Measurements from ENCODE around the gene ACIN1. TPM values are rescaled to one million over a fixed set of nuclear protein-coding genes. Genes with fewer than 3 reads are reported as not detected.

Gene ACIN1
- total and polyA plus RNA-seq, 10 of the 15 experiments (the other 5 are each of a cell fraction or from before 2014, with no cell fraction given) = 4.3 to 148 (median 93.4) TPM

DNA sequence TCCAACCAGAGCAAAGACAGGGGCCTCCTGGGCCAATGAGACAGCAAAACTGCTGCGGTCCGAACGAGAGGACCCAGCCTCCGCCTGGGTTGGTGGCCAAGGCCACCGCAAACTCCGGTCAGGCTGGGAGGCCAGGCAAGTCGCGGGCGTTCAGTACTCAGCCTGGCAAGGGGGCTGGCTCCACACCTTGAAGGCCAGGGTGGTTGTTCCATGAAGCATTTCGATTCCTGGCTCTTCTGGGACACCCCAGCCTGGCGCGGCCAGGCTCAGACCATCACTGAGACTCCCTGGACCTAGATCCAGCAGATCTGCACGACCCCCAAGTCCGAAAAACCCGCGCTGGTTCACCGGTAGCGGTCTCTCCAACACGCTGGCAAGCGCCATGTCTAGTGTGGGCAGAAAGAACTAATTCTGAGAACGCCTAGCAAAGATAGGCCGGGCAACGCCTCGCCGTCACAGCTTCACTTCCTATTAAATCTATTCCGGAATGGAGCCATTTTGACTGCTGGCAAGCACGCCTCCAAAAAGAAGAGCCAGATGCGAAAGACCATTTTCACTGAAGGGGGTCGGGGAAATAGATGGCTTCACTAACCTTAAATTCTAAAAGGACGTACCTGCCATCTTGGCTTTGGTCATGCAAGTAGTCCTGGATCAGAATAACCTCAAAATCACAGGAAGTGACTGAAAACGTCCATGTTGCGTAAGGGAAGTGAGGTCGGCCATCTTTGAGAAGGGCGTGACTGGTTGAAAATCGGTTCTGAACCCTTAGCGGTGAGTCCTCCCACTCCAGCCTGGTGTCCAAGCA, 60.2 kb downstream of the ACIN1 start, which contains the start of gene PSMB5 (continued):
- TF ChIP-seq, protein P1, sequence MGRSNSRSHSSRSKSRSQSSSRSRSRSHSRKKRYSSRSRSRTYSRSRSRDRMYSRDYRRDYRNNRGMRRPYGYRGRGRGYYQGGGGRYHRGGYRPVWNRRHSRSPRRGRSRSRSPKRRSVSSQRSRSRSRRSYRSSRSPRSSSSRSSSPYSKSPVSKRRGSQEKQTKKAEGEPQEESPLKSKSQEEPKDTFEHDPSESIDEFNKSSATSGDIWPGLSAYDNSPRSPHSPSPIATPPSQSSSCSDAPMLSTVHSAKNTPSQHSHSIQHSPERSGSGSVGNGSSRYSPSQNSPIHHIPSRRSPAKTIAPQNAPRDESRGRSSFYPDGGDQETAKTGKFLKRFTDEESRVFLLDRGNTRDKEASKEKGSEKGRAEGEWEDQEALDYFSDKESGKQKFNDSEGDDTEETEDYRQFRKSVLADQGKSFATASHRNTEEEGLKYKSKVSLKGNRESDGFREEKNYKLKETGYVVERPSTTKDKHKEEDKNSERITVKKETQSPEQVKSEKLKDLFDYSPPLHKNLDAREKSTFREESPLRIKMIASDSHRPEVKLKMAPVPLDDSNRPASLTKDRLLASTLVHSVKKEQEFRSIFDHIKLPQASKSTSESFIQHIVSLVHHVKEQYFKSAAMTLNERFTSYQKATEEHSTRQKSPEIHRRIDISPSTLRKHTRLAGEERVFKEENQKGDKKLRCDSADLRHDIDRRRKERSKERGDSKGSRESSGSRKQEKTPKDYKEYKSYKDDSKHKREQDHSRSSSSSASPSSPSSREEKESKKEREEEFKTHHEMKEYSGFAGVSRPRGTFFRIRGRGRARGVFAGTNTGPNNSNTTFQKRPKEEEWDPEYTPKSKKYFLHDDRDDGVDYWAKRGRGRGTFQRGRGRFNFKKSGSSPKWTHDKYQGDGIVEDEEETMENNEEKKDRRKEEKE (IDR thresholded peaks at IDR 0.05) = no peak
- no peak for TF ChIP-seq USF2 (IDR thresholded peaks at IDR 0.05; ENCODE audit: borderline replicate concordance, low read depth, low read length)
- no peak for TF ChIP-seq EED (IDR thresholded peaks at IDR 0.05; ENCODE audit: low read depth)
- no peak for TF ChIP-seq KAT2A (conservative IDR thresholded peaks at IDR 0.05; ENCODE audit: control insufficient read depth, low read depth, low read length)
- TF ChIP-seq NR2F1 (conservative IDR thresholded peaks at IDR 0.05) = no peak
- no peak for TF ChIP-seq SMAD1 (IDR thresholded peaks at IDR 0.05; ENCODE audit: low read depth, partially characterized antibody)
- TF ChIP-seq, protein P2, sequence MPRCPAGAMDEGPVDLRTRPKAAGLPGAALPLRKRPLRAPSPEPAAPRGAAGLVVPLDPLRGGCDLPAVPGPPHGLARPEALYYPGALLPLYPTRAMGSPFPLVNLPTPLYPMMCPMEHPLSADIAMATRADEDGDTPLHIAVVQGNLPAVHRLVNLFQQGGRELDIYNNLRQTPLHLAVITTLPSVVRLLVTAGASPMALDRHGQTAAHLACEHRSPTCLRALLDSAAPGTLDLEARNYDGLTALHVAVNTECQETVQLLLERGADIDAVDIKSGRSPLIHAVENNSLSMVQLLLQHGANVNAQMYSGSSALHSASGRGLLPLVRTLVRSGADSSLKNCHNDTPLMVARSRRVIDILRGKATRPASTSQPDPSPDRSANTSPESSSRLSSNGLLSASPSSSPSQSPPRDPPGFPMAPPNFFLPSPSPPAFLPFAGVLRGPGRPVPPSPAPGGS (IDR thresholded peaks at IDR 0.05; ENCODE audit: borderline replicate concordance, insufficient read depth, low read depth, low read length, poor library complexity, severe bottlenecking) = no peak
- no peak for TF ChIP-seq ZNF274 (IDR thresholded peaks at IDR 0.05; ENCODE audit: insufficient read depth, insufficient read length)
- TF ChIP-seq GATAD2B (conservative IDR thresholded peaks at IDR 0.05; ENCODE audit: low read depth) = peak; percentile 54; the same call in 1 of the 2 replicates
- TF ChIP-seq SIX5 (IDR thresholded peaks at IDR 0.05; ENCODE audit: low read depth, low read length, severe bottlenecking) = peak; percentile 84
- no peak for TF ChIP-seq TCF7 (IDR thresholded peaks at IDR 0.05; ENCODE audit: borderline replicate concordance)
- TF ChIP-seq BACH1 (IDR thresholded peaks at IDR 0.05; ENCODE audit: borderline replicate concordance) = no peak
- no peak for TF ChIP-seq SREBF2 (IDR thresholded peaks at IDR 0.05; ENCODE audit: low read length)
- TF ChIP-seq ZBED1 (IDR thresholded peaks at IDR 0.05; ENCODE audit: borderline replicate concordance) = no peak; the same call in 1 of the 2 replicates
- no peak for TF ChIP-seq ZNF384 (IDR thresholded peaks at IDR 0.05; ENCODE audit: borderline replicate concordance, low read depth, low read length)
- no peak; the same call in 1 of the 2 replicates for TF ChIP-seq CHD2 (IDR thresholded peaks at IDR 0.05; ENCODE audit: borderline replicate concordance, low read depth, low read length)
- TF ChIP-seq MTA2 (IDR thresholded peaks at IDR 0.05; ENCODE audit: low read depth) = no peak
- peak; percentile 48; the same call in 1 of the 2 replicates for TF ChIP-seq IRF4 (IDR thresholded peaks at IDR 0.05; ENCODE audit: low read depth, low read length)
- TF ChIP-seq TCF3 (IDR thresholded peaks at IDR 0.05; ENCODE audit: borderline replicate concordance, insufficient read depth, low read depth, low read length) = no peak
- TF ChIP-seq ZBTB4 (CRISPR knock-in tag; IDR thresholded peaks at IDR 0.05) = no peak
- TF ChIP-seq IKZF2 (IDR thresholded peaks at IDR 0.05) = no peak
- TF ChIP-seq SMARCA5 (IDR thresholded peaks at IDR 0.05) = no peak

Data from GM12878 (cell line).